GM12864 (cell line): ENCODE results near the gene GJA9.

Experiments
- DNase-seq: peaks from one replicate; pipeline ENCODE4 v3.0.0-alpha.2; 2011; ENCODE audit warnings: low read depth
- H3K4me3 ChIP-seq: 2 replicates; pipeline ENCODE4 v1.5.1; 2011; ENCODE audit warnings: mild to moderate bottlenecking, low read depth, low read length, control low read depth
- TF ChIP-seq, protein P1 (sequence below): IDR thresholded peaks from 2 replicates; pipeline ENCODE4 v1.5.1; 2011; ENCODE audit warnings: low read depth, mild to moderate bottlenecking, moderate library complexity, low read length, control low read depth, inconsistent platforms; ENCODE audit errors: missing control alignments

The GJA9 gene

DNA sequence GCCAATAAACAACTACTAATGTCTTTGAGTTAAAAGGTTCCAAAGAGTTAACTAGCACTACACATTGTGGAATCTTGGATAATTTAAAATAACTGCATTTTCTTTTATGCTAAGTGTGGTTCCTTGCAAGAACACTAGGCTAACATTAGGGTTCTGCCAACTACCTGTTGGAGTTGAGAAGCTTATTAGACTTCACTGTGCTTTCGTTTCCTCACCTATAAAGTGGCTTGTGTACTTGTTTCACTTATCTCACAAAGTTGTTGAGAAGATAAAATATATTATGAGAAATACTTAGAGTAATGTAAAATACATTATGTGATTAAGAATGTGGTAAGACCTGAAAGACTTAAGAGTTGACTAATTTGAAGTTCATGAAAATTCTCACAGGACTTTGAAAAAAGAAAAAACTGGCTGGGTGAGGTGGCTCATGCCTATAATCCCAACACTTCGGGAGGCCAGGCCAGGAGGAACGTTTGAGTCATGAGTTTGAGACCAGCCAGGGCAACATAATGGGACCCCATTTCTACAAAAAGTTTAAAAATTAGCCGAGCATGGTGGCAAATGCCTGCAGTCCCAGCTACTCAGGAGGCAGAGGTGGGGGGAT, 16.2 kb downstream of the GJA9 start:
- DNase-seq, result no peak
- TF ChIP-seq, protein P1, sequence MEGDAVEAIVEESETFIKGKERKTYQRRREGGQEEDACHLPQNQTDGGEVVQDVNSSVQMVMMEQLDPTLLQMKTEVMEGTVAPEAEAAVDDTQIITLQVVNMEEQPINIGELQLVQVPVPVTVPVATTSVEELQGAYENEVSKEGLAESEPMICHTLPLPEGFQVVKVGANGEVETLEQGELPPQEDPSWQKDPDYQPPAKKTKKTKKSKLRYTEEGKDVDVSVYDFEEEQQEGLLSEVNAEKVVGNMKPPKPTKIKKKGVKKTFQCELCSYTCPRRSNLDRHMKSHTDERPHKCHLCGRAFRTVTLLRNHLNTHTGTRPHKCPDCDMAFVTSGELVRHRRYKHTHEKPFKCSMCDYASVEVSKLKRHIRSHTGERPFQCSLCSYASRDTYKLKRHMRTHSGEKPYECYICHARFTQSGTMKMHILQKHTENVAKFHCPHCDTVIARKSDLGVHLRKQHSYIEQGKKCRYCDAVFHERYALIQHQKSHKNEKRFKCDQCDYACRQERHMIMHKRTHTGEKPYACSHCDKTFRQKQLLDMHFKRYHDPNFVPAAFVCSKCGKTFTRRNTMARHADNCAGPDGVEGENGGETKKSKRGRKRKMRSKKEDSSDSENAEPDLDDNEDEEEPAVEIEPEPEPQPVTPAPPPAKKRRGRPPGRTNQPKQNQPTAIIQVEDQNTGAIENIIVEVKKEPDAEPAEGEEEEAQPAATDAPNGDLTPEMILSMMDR, result no peak
- no peak overlapping the region for H3K4me3 ChIP-seq

DNA sequence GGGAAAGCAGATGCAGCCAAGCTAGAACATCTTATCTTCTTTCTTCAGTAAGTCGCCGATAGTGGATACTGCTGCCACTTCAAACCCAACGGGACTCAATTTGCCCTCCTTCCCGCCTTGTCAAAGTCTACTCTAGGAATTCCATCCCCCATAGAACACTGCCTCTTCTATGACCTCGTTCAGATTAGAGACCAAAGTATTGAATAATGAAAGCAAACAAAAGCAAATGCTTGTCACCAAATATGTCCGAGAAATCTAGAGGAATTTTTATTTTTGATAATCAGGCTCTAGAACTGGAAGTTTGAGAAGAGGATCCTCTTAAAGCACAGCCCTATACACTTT, 21.0 kb downstream of the GJA9 start:
- peak overlapping the region; percentile 96 for H3K4me3 ChIP-seq
- no peak for DNase-seq
- TF ChIP-seq, protein P1, result no peak

DNA sequence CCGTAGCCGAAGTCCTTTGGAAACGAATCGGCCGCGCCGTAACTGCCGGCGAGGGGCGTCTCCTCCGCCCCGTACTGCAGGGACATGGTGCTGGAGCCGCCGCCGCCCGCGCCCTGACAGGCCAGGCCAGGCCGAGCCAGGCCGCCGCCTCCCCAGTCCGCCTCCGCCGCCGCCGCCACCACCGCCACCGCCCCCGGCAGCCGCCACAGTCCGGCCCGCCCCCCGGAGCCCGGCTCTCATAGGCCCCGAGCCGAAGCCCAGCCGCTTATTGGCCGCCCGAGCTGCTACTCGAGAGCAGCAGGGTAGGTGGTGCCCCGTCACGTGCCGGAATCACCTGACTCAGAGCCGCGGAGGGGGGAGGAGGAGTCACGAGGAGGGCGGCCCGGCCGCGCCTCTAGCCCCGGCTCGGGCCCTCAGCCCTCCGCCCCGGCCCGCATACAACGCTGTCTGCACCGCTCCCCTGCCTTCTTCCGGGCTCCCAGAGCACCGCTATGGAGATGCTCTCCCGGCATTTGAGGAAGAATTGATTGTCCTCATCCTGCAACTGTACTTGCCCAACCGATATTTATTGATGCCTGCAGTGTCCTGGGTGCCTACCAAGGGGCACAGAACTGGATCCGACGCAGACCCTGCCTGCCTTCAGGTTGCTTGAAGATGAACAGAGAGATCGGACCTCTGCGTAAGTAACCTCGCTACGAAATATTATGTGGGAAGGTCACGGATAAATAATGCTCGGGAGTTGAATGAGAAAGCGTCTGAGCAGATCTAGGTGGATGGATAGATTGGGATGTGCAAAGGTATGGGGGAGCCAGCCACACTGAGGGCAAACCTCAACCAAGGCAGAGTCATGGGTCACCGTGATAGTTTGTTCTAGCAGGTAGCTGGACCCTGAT, 21.6 kb downstream of the GJA9 start, which contains the start of gene RRAGC:
TSS of gene RRAGC (minus strand) at position 212 of the 893 bp plus-strand sequence. CDS start at position 86, 126 bp downstream.
- TF ChIP-seq, protein P1, result no peak
- peak within 1 kb of the TSS; percentile 96 for H3K4me3 ChIP-seq
- peak; percentile 81 for DNase-seq

DNA sequence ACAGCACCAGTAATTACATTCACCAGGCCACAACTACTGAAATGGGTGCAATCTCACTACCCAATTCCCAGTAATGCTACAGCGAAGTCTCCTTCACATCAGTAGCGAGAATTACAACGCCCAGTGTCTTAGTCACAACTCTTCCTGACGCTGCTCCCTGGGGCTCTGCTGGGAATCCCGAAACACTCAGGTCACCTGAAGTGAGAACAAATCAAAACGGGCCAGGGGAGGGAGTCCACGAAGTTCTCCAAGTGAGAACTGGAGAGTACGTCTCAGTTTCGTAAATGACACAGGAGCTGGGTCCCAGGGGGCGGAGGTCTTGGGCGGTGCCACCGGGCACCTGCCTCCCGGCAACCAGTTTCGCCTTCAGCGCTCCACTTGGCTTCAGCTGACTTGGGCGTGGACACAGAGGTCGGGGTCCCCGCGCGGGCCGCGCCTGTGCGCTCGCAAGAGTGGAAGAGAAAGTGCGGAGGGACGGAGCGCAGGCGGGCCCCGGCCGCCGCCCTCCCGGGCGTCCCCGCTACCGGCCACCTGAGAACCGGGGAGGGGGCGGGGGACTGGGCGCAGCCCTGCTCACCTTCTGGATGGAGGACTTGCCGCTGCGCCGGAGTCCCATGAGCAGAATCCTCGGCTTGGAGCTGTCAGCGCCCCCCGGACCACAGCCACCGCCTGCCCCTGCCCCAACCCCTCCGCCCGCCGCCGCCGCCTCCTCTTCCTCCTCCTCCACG, 22.4 kb downstream of the GJA9 start:
- peak; percentile 34 for DNase-seq
- H3K4me3 ChIP-seq, result peak overlapping the region; percentile 69
- TF ChIP-seq, protein P1, result no peak

DNA sequence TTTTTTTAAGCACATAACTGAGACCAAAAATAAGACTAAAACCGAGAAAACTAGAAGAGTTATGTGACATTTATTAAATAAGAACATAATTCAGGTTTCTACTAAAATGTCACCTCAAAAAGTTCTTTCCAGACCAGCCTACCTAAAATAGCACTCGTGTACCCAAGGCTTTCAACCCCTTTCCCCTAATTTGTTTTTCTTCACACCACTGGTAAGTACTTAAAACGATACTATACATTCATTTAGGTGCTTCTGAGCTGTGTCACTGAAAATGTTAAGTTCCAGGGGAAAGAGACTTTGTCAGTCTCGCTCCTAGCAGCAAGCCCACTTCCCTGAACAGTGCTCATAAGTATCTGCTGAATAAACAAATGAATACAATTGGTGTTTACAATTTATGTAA, 28.6 kb downstream of the GJA9 start:
- no peak overlapping the region for H3K4me3 ChIP-seq
- TF ChIP-seq, protein P1, result no peak
- DNase-seq, result peak; percentile 48

DNA sequence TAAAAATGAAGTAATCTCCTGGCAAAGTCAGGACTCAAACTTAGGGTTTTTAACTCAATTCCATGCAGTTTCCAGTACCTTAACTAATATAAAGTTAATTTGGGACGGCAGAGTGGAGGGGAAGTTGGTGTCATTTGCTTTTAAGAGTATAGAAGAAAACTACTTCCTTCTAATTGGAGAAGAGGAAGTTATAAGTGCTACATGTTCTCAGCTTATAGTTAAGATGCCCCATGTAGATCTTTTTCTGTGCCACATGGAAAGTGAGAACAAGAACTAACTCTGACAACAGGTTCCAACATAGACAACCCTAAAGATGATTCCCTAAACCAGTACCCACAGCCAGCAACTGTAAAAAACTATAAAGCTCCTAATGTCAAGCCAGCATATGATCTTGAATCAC, 33.3 kb downstream of the GJA9 start:
- TF ChIP-seq, protein P1, result no peak
- peak; percentile 26 for DNase-seq
- H3K4me3 ChIP-seq, result no peak overlapping the region
